ENCODE data around the gene TTI1.

TTI1 gene

GRCh38 chr20:37987602-37988290, 45.5 kb downstream of the TTI1 start:
- no peak overlapping the region for H3K27ac ChIP-seq
- TF ChIP-seq ZFX (IDR thresholded peaks at IDR 0.05; ENCODE audit: borderline replicate concordance) (no peak), CTCF (IDR thresholded peaks at IDR 0.05) (no peak)

GRCh38 chr20:37986873-37987601, 46.2 kb downstream of the TTI1 start:
- no peak overlapping the region for H3K27ac ChIP-seq

GRCh38 chr20:37986044-37986858, 47.0 kb downstream of the TTI1 start:
- no peak for TF ChIP-seq ZFX (IDR thresholded peaks at IDR 0.05; ENCODE audit: borderline replicate concordance)
- no peak for TF ChIP-seq CTCF (IDR thresholded peaks at IDR 0.05)

More at GRCh38 chr20:37986873-37987601, 46.2 kb downstream of the TTI1 start:
- TF ChIP-seq ZFX (IDR thresholded peaks at IDR 0.05; ENCODE audit: borderline replicate concordance) (no peak), CTCF (IDR thresholded peaks at IDR 0.05) (no peak)

GRCh38 chr20:37984018-37984785, 49.1 kb downstream of the TTI1 start:
- no peak overlapping the region for H3K27ac ChIP-seq
- TF ChIP-seq ZFX (IDR thresholded peaks at IDR 0.05; ENCODE audit: borderline replicate concordance) (no peak), CTCF (IDR thresholded peaks at IDR 0.05) (no peak)

More at GRCh38 chr20:37986044-37986858, 47.0 kb downstream of the TTI1 start:
- no peak overlapping the region for H3K27ac ChIP-seq

GRCh38 chr20:37983286-37983685, 50.0 kb downstream of the TTI1 start:
- no peak for TF ChIP-seq CTCF (IDR thresholded peaks at IDR 0.05)
- no peak for TF ChIP-seq ZFX (IDR thresholded peaks at IDR 0.05; ENCODE audit: borderline replicate concordance)
- H3K27ac ChIP-seq, result no peak overlapping the region

GRCh38 chr20:37981568-37981967, 51.7 kb downstream of the TTI1 start:
- TF ChIP-seq ZFX (IDR thresholded peaks at IDR 0.05; ENCODE audit: borderline replicate concordance) (no peak), CTCF (IDR thresholded peaks at IDR 0.05) (no peak)
- no peak overlapping the region for H3K27ac ChIP-seq

Data from 22Rv1 (cell line).